Kidney (tissue), 14 donors: ENCODE results near the gene GTPBP1. TPM values are rescaled to one million over a fixed set of nuclear protein-coding genes. Genes with fewer than 3 reads are reported as not detected.

Experiments
- DNase-seq, 5 donors: peaks; one replicate each; pipeline ENCODE4 v3.0.0-alpha.2; 2013 to 2020
- FAIRE-seq: peaks from 2 replicates; lab custom pipeline; 2012; peaks lifted over from hg19 to GRCh38; lab: Jason Lieb, UNC
- H3K27ac ChIP-seq, 2 donors: one replicate each; pipeline ENCODE4 v1.7.0; 2013; ENCODE audit warnings: low read depth in 2 of 2, low read length in 2 of 2, inconsistent platforms in 1 of 2
- H3K27me3 ChIP-seq: one replicate; pipeline ENCODE4 v1.7.1; 2013; ENCODE audit warnings: low read length, inconsistent platforms; ENCODE audit not compliant: control insufficient read depth, insufficient read depth
- H3K36me3 ChIP-seq, 3 donors: one replicate each; pipeline versions ENCODE4 v1.7.0 to v1.7.1; 2013; ENCODE audit warnings: low read length in 3 of 3, control low read depth in 1 of 3, inconsistent platforms in 1 of 3; ENCODE audit not compliant: insufficient read depth in 3 of 3, control insufficient read depth in 2 of 3
- H3K4me1 ChIP-seq, 3 donors: one replicate each; pipeline versions ENCODE4 v1.7.0 to v1.7.1; 2013; ENCODE audit warnings: low read length in 3 of 3, inconsistent platforms in 1 of 3, low read depth in 1 of 3; ENCODE audit not compliant: control insufficient read depth in 2 of 3, insufficient read depth in 2 of 3
- H3K4me3 ChIP-seq, 3 donors: one replicate each; pipeline versions ENCODE4 v1.7.0 to v1.8.1; 2013; ENCODE audit warnings: low read length in 3 of 3, control low read depth in 1 of 3, inconsistent platforms in 1 of 3
- H3K9ac ChIP-seq, 3 donors: one replicate each; pipeline versions ENCODE4 v1.7.0 to v1.7.1; 2013; ENCODE audit warnings: low read length in 3 of 3, control low read depth in 1 of 3, inconsistent platforms in 1 of 3
- H3K9me3 ChIP-seq, 3 donors: one replicate each; pipeline versions ENCODE4 v1.7.0 to v1.7.1; 2013; ENCODE audit warnings: low read length in 3 of 3, control low read depth in 1 of 3, inconsistent platforms in 1 of 3; ENCODE audit not compliant: control insufficient read depth in 2 of 3, insufficient read depth in 1 of 3
- intact Hi-C: fragments of 100-400 bp; cut with DNase I; formaldehyde crosslinking; loops from one replicate; pipeline ENCODE4 v1.11.1; 2022
- polyA plus RNA-seq: library from polyadenylated mRNA; stranded (reverse); fragments of 350-450 nt; fragmentation: Illumina TruSeq; extraction: RNeasy Lipid Tissue Mini Kit (QIAGEN cat#74804); gene quantifications from one replicate; pipeline ENCODE4 v1.2.3, GENCODE V29; 2014; ENCODE audit warnings: low read depth, low replicate concordance; ENCODE audit not compliant: insufficient read depth
- total RNA-seq: library from RNA; stranded (reverse); fragmentation: NEBNext Ultra II Directional; extraction: Animal tissue kit (Norgen Biotek cat#: 25700); gene quantifications from one replicate; pipeline ENCODE4 v1.2.1, GENCODE V29; 2021
- TF ChIP-seq, protein P1 (sequence below): IDR thresholded peaks from 3 replicates; pipeline ENCODE4 v1.5.1; 2012; ENCODE audit warnings: mild to moderate bottlenecking, moderate library complexity, borderline replicate concordance; ENCODE audit not compliant: insufficient read depth; ENCODE audit errors: extremely low read depth
- donor health status: control.
- donor health status: control.
- donor health status: control.
- donor health status: control.
- donor health status: control.
- donor health status: DM: yes; HTN: yes; CAD: no.
- donor health status: Normal renal cell carcinoma (clear cell type).

Gene GTPBP1
- total and polyA plus RNA-seq, 2 donors from 2014 or later = 11.7 to 52.0 TPM

DNA sequence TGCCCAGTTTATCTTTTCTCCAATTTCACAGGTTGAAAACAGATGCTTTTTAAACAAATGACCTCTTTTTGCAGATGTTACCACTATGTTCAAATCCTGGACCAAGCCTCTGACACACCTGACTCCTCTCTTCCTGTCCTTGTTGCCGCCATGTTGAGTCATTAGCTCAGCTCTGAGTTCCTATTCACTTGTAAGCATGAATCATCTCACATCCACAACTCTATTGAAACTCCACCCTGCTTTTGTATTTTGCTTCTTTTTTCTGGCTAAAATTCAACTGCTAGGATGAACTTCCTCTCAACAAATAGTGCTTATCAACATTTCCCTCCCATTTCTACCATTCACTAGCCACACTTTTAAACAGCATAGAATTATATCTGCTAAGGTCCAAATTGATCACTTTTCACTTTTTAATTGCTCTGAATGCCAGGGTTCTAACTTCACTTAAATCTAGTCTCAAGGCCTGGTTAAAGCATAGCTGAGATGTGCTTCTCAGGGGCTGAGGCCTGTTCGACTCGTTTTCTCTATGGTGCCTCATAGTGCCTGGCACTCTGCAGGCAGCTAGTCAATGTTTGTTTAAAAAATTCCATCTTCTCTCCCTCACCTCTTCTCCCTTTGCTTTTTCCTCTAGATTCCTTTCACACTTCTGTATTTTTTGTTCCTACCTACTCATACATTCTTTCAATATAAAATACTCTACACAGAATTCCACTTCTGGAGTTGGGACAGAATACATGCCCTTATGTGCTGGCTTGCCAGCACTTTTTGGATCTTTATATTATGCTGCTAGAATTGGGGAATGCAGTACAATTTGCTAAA, 8.9 kb upstream of the GTPBP1 start:
- Histone ChIP-seq H3K9ac (no peak overlapping the region), H3K27me3 (no peaks in the 10 kb centered on the region), H3K36me3 (no peaks in the 10 kb centered on the region), H3K4me1 (peaks cover 6 to 33% (median 28%) of the 10 kb centered on the region in 3 donors), H3K9me3 (no peaks in the 10 kb centered on the region), H3K4me3 (no peak overlapping the region), H3K27ac (peak overlapping the region; percentile 32 to 50)
- intact Hi-C loops = no loop called here
- FAIRE-seq (no peak), DNase-seq (no peak)
- TF ChIP-seq, protein P1, sequence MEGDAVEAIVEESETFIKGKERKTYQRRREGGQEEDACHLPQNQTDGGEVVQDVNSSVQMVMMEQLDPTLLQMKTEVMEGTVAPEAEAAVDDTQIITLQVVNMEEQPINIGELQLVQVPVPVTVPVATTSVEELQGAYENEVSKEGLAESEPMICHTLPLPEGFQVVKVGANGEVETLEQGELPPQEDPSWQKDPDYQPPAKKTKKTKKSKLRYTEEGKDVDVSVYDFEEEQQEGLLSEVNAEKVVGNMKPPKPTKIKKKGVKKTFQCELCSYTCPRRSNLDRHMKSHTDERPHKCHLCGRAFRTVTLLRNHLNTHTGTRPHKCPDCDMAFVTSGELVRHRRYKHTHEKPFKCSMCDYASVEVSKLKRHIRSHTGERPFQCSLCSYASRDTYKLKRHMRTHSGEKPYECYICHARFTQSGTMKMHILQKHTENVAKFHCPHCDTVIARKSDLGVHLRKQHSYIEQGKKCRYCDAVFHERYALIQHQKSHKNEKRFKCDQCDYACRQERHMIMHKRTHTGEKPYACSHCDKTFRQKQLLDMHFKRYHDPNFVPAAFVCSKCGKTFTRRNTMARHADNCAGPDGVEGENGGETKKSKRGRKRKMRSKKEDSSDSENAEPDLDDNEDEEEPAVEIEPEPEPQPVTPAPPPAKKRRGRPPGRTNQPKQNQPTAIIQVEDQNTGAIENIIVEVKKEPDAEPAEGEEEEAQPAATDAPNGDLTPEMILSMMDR = no peak

DNA sequence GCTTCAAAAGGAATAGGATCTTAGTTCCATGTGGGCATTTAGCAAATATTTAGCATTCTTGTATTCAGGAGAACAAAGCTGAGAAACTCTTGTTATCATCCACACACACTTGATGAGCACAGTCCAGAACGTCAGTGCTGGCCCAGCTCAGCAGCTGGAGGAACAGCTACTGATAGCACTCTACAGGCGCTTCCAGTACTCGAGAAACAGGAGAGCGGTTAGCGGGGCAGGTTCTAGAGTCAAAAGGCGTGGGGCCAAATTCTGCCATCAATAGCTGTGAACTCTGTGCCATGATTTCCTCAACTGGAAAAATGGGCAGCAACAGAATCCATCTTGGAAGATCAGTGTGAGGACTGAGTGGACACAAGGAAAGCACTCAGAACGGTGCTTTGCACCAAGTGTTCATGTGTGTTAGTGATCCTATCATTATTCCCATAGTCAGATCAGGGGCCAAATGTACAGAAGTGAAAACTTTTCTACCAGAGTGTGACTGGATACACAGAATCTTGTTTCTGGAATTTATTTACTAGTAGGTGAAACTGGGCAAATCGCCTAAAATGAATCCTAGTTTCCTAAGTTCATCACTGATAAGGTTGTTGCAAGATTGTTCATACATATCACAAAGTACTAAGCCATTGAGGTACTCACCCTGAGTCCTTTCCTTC, 8.2 kb upstream of the GTPBP1 start:
- Histone ChIP-seq H3K4me3 (no peak overlapping the region), H3K4me1 (peaks cover 6 to 33% (median 28%) of the 10 kb centered on the region in 3 donors), H3K9ac (no peak overlapping the region), H3K9me3 (no peaks in the 10 kb centered on the region), H3K27me3 (no peaks in the 10 kb centered on the region), H3K27ac (peak overlapping the region in 1 of 2 donors; percentile 23), H3K36me3 (no peaks in the 10 kb centered on the region)
- TF ChIP-seq, protein P1 = no peak
- intact Hi-C loops = no loop called here
- no peak for DNase-seq
- FAIRE-seq = no peak

DNA sequence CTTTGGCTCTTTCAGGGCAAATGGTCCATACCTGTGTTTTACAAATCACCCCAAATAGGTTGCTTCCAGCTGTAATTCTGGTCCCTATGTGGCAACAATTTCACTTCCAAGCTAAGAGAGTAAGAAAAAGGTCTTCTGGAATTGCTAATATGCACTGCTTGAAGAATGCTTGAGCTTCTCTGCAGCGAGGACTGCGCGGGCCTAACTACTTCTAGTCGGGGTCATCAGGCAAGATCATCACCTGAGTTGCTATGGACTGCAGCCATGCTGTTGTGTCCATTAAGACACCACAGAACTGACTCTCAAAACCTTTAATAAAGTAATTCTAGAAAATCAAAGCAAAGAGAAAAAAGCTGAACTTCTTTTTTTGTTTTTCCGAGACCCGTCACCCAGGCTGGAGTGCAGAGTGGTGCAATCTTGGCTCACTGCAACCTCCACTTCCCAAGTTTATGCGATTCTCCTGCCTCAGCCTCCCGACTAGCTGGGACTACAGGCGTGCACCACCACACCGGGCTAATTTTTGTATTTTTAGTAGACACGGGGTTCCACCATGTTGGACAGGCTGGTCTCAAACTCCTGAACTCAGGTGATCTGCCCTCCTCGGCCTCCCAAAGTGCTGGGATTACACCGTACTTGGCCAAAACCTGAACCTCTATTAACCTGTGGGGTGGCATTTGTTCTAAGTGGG, 7.2 kb upstream of the GTPBP1 start:
- TF ChIP-seq, protein P1 = no peak
- H3K9me3 ChIP-seq = no peaks in the 10 kb centered on the region
- FAIRE-seq (no peak), DNase-seq (no peak)
- no peak overlapping the region for H3K9ac ChIP-seq
- intact Hi-C loops = no loop called here
- no peak overlapping the region for H3K27ac ChIP-seq
- H3K36me3 ChIP-seq = no peaks in the 10 kb centered on the region
- H3K27me3 ChIP-seq = no peaks in the 10 kb centered on the region
- H3K4me3 ChIP-seq = peak overlapping the region in 2 of 3 donors; percentile 80 to 84
- H3K4me1 ChIP-seq = peaks cover 6 to 33% (median 28%) of the 10 kb centered on the region in 3 donors
